Prostate gland (tissue), 2 donors: ENCODE results near the gene ZNF90.

Experiments used
- CTCF ChIP-seq, 4 experiments: fragments of 200-600 bp in 2 of 4; fragments of 450-650 bp in 2 of 4; sonication (generic) in 2 of 4; IDR thresholded peaks; 1 replicate in 3 of 4; 2 replicates in 1 of 4; pipeline ENCODE4 v1.5.1; 2016 to 2019; ENCODE audit warnings: antibody characterized with exemption in 4 of 4, mild to moderate bottlenecking in 2 of 4, moderate library complexity in 2 of 4
- POLR2A ChIP-seq: fragments of 450-650 bp; IDR thresholded peaks from one replicate; pipeline ENCODE4 v1.6.1; 2016; ENCODE audit warnings: antibody characterized with exemption, mild to moderate bottlenecking
- POLR2AphosphoS5 ChIP-seq: sonication (generic); formaldehyde crosslinking; IDR thresholded peaks from one replicate; pipeline ENCODE4 v1.6.1; 2017; ENCODE audit warnings: antibody characterized with exemption

GRCh38 chr19:20078581-20079031, 806 bp downstream of the ZNF90 start:
- TF ChIP-seq CTCF (IDR thresholded peaks at IDR 0.05) (no peak), POLR2A (no peak), POLR2AphosphoS5 (no peak)
